Neural cell (in vitro differentiated cells): ENCODE results near the gene KIF6. TPM values are rescaled to one million over a fixed set of nuclear protein-coding genes. Genes with fewer than 3 reads are reported as not detected.

Experiments
- H2AFZ ChIP-seq: fragments of 200-600, 300-800 bp; sonication (generic), shearing (Covaris generic); 2 replicates; pipeline ENCODE4 v1.6.0; 2014; ENCODE audit warnings: low read depth, mild to moderate bottlenecking, antibody characterized with exemption, low read length, moderate library complexity
- H3F3A ChIP-seq: fragments of 200-600 bp; shearing (Covaris generic); 2 replicates; pipeline ENCODE4 v1.6.1; 2016; ENCODE audit warnings: mild to moderate bottlenecking, moderate library complexity, mixed read lengths, antibody characterized with exemption, low read length; ENCODE audit not compliant: insufficient read depth, poor library complexity, severe bottlenecking
- H3K27ac ChIP-seq: fragments of 200-600, 300-800 bp; sonication (generic), shearing (Covaris generic); 2 replicates; pipeline ENCODE4 v1.5.1; 2014; ENCODE audit warnings: mild to moderate bottlenecking, low read length, moderate library complexity
- H3K27me3 ChIP-seq: fragments of 300-800, 200-600 bp; sonication (generic), shearing (Covaris generic); 2 replicates; pipeline ENCODE4 v1.6.0; 2014; ENCODE audit warnings: mild to moderate bottlenecking, low read depth, low read length, moderate library complexity; ENCODE audit not compliant: insufficient read depth
- H3K36me3 ChIP-seq: fragments of 300-800, 200-600 bp; sonication (generic), shearing (Covaris generic); 2 replicates; pipeline ENCODE4 v1.5.1; 2014; ENCODE audit warnings: mild to moderate bottlenecking, antibody characterized with exemption, low read length, moderate library complexity; ENCODE audit not compliant: insufficient read depth
- H3K4me2 ChIP-seq: fragments of 300-800, 200-600 bp; sonication (generic), shearing (Covaris generic); 2 replicates; pipeline ENCODE4 v1.6.0; 2014; ENCODE audit warnings: mild to moderate bottlenecking, low read length
- H3K4me3 ChIP-seq: fragments of 300-800, 200-600 bp; sonication (generic), shearing (Covaris generic); 2 replicates; pipeline ENCODE4 v1.5.1; 2014; ENCODE audit warnings: mild to moderate bottlenecking, low read length, moderate library complexity
- H3K79me2 ChIP-seq: fragments of 200-600 bp; shearing (Covaris generic); replicated peaks from 2 replicates; pipeline ENCODE4 v1.6.0; 2014; ENCODE audit warnings: mild to moderate bottlenecking, low read length, moderate library complexity; ENCODE audit not compliant: insufficient read depth
- H3K9ac ChIP-seq: fragments of 300-800, 200-600 bp; sonication (generic), shearing (Covaris generic); 2 replicates; pipeline ENCODE4 v1.6.1; 2016; ENCODE audit warnings: mild to moderate bottlenecking, low read length, mixed read lengths
- H3K9me2 ChIP-seq: fragments of 200-600 bp; shearing (Covaris generic); 2 replicates; pipeline ENCODE4 v1.6.1; 2016; ENCODE audit warnings: mild to moderate bottlenecking, low read length, mixed read lengths; ENCODE audit not compliant: insufficient read depth
- H3K9me3 ChIP-seq: fragments of 200-600, 300-800 bp; sonication (generic), shearing (Covaris generic); 2 replicates; pipeline ENCODE4 v1.6.1; 2016; ENCODE audit warnings: mild to moderate bottlenecking, mixed run types, low read length, moderate library complexity, mixed read lengths
- H4K20me1 ChIP-seq: fragments of 200-600 bp; shearing (Covaris generic); 2 replicates; pipeline ENCODE4 v1.6.1; 2016; ENCODE audit warnings: mild to moderate bottlenecking, mixed run types; ENCODE audit not compliant: insufficient read depth
- EP300 ChIP-seq: fragments of 450-650 bp; conservative IDR thresholded peaks from 2 replicates; pipeline ENCODE4 v1.6.1; 2014; ENCODE audit warnings: antibody characterized with exemption, mild to moderate bottlenecking, moderate library complexity; ENCODE audit not compliant: poor library complexity, severe bottlenecking
- EZH2 ChIP-seq: fragments of 200-600, 300-800 bp; shearing (Covaris generic), sonication (generic); IDR thresholded peaks from 2 replicates; pipeline ENCODE4 v1.6.1; 2014; ENCODE audit warnings: antibody characterized with exemption, low read length, borderline replicate concordance, mild to moderate bottlenecking; ENCODE audit not compliant: insufficient read depth, poor library complexity, severe bottlenecking
- MXI1 ChIP-seq: fragments of 450-650 bp; conservative IDR thresholded peaks from 2 replicates; pipeline ENCODE4 v1.6.1; 2014; ENCODE audit warnings: antibody characterized with exemption, mild to moderate bottlenecking; ENCODE audit not compliant: poor library complexity, severe bottlenecking
- POLR2AphosphoS5 ChIP-seq: IDR thresholded peaks from 2 replicates; pipeline ENCODE4 v1.6.1; 2012
- RAD21 ChIP-seq: fragments of 450-650 bp; conservative IDR thresholded peaks from 2 replicates; pipeline ENCODE4 v1.6.1; 2014; ENCODE audit warnings: antibody characterized with exemption, mild to moderate bottlenecking, moderate library complexity
- SMC3 ChIP-seq: fragments of 450-650 bp; conservative IDR thresholded peaks from 2 replicates; pipeline ENCODE4 v1.6.1; 2014; ENCODE audit warnings: antibody characterized with exemption, mild to moderate bottlenecking, moderate library complexity; ENCODE audit not compliant: poor library complexity
- TAF1 ChIP-seq: IDR thresholded peaks from 2 replicates; pipeline ENCODE4 v1.6.1; 2012; ENCODE audit warnings: low read depth
- polyA plus RNA-seq: library from polyadenylated mRNA; depleted of rRNA; stranded (reverse); fragments of >200 nt; gene quantifications from 2 replicates; pipeline ENCODE4 v1.2.3, GENCODE V29; 2014
- TF ChIP-seq, protein P1 (sequence below): fragments of 450-650 bp; IDR thresholded peaks from 2 replicates; pipeline ENCODE4 v1.5.1; 2014; ENCODE audit warnings: antibody characterized with exemption, mild to moderate bottlenecking, moderate library complexity; ENCODE audit not compliant: poor library complexity, severe bottlenecking
- TF ChIP-seq, protein P2 (sequence below): IDR thresholded peaks from 2 replicates; pipeline ENCODE4 v1.6.1; 2012; ENCODE audit warnings: borderline replicate concordance

Gene KIF6
- polyA plus RNA-seq, 1 donor from 2014 or later, result 2.1 TPM

DNA sequence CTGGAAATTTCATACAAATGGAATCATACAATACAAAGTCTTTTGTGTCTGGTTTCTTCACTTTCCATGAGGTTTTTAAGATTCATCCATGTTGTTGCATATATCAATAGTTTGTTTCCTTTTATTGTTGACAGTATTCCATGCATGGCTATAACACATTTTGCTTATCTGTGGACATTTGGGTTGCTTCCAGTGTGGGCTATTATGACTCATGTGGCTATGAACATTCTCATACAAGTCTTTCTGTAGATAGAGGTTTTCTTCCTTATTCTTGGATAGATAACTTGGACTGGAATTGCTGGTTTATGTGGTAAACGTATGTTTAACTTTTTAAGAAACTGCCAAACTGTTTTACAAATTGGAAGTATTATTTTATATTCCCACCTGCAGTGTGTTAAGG, 30.0 kb upstream of the KIF6 start:
- H3K27ac ChIP-seq, result no peak overlapping the region
- TF ChIP-seq TAF1 (no peak), SMC3 (no peak), POLR2AphosphoS5 (no peak), EP300 (no peak), RAD21 (no peak), MXI1 (no peak), EZH2 (no peak)
- TF ChIP-seq, protein P1, sequence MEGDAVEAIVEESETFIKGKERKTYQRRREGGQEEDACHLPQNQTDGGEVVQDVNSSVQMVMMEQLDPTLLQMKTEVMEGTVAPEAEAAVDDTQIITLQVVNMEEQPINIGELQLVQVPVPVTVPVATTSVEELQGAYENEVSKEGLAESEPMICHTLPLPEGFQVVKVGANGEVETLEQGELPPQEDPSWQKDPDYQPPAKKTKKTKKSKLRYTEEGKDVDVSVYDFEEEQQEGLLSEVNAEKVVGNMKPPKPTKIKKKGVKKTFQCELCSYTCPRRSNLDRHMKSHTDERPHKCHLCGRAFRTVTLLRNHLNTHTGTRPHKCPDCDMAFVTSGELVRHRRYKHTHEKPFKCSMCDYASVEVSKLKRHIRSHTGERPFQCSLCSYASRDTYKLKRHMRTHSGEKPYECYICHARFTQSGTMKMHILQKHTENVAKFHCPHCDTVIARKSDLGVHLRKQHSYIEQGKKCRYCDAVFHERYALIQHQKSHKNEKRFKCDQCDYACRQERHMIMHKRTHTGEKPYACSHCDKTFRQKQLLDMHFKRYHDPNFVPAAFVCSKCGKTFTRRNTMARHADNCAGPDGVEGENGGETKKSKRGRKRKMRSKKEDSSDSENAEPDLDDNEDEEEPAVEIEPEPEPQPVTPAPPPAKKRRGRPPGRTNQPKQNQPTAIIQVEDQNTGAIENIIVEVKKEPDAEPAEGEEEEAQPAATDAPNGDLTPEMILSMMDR, result no peak
- TF ChIP-seq, protein P2, sequence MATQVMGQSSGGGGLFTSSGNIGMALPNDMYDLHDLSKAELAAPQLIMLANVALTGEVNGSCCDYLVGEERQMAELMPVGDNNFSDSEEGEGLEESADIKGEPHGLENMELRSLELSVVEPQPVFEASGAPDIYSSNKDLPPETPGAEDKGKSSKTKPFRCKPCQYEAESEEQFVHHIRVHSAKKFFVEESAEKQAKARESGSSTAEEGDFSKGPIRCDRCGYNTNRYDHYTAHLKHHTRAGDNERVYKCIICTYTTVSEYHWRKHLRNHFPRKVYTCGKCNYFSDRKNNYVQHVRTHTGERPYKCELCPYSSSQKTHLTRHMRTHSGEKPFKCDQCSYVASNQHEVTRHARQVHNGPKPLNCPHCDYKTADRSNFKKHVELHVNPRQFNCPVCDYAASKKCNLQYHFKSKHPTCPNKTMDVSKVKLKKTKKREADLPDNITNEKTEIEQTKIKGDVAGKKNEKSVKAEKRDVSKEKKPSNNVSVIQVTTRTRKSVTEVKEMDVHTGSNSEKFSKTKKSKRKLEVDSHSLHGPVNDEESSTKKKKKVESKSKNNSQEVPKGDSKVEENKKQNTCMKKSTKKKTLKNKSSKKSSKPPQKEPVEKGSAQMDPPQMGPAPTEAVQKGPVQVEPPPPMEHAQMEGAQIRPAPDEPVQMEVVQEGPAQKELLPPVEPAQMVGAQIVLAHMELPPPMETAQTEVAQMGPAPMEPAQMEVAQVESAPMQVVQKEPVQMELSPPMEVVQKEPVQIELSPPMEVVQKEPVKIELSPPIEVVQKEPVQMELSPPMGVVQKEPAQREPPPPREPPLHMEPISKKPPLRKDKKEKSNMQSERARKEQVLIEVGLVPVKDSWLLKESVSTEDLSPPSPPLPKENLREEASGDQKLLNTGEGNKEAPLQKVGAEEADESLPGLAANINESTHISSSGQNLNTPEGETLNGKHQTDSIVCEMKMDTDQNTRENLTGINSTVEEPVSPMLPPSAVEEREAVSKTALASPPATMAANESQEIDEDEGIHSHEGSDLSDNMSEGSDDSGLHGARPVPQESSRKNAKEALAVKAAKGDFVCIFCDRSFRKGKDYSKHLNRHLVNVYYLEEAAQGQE, result no peak

DNA sequence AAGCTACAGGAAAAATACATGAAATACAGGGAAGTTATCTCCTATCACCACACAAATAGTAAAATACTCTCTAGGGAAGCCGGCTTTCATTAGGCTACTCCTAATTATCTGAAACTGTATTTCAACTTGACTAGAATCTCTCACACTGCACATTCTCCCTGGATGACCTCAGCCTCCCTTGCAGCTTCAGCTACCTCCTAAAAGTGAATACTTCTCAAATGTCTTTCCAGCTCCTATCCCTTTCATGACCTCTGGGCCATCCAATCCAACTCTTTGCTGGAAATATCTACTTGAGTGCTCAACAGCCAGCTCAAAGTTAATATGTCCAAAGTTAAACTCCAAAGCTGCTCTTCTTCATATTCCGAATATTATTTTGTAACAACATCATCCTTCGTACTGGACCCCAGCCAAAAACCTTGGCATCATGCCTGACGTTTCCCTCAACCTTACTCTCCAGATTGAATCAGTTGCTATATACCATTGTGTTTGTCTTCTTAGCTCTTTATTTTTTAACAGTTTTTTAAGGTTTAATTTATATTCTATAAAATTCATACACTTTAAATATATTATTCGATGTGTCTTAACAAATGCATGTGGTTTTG, 29.4 kb upstream of the KIF6 start:
- no peaks in the 10 kb centered on the region for H3F3A ChIP-seq
- no peaks in the 10 kb centered on the region for H3K9me3 ChIP-seq
- H3K27me3 ChIP-seq, result no peaks in the 10 kb centered on the region
- H2AFZ ChIP-seq, result no peak overlapping the region
- H3K9ac ChIP-seq, result no peak overlapping the region
- no peak overlapping the region for H3K4me2 ChIP-seq
- TF ChIP-seq EP300, result no peak
- TF ChIP-seq POLR2AphosphoS5, result no peak
- no peak for TF ChIP-seq SMC3
- no peak for TF ChIP-seq TAF1
- no peak for TF ChIP-seq EZH2
- TF ChIP-seq RAD21, result no peak
- TF ChIP-seq, protein P1, result no peak
- no peak for TF ChIP-seq MXI1
- TF ChIP-seq, protein P2, result no peak
- H3K79me2 ChIP-seq, result no peaks in the 10 kb centered on the region
- no peak overlapping the region for H3K4me3 ChIP-seq
- no peak overlapping the region for H3K27ac ChIP-seq
- H4K20me1 ChIP-seq, result no peaks in the 10 kb centered on the region
- no peaks in the 10 kb centered on the region for H3K36me3 ChIP-seq
- no peaks in the 10 kb centered on the region for H3K9me2 ChIP-seq

More for the DNA sequence above, 30.0 kb upstream of the KIF6 start:
- H3K36me3 ChIP-seq, result no peaks in the 10 kb centered on the region
- H3K4me3 ChIP-seq, result no peak overlapping the region
- H3F3A ChIP-seq, result no peaks in the 10 kb centered on the region
- no peaks in the 10 kb centered on the region for H3K79me2 ChIP-seq
- no peaks in the 10 kb centered on the region for H3K9me3 ChIP-seq
- H3K9ac ChIP-seq, result no peak overlapping the region
- H3K27me3 ChIP-seq, result no peaks in the 10 kb centered on the region
- H3K4me2 ChIP-seq, result no peak overlapping the region
- no peaks in the 10 kb centered on the region for H4K20me1 ChIP-seq
- H2AFZ ChIP-seq, result no peak overlapping the region
- no peaks in the 10 kb centered on the region for H3K9me2 ChIP-seq
